GM13976 (cell line): Measurements from ENCODE around the gene SLC1A2.

Source experiments
- DNase-seq: peaks from one replicate; pipeline ENCODE4 v3.0.0; 2012; ENCODE audit warnings: low spot score
- CTCF ChIP-seq: IDR thresholded peaks from 2 replicates; pipeline ENCODE4 v1.5.1; 2012; ENCODE audit warnings: borderline replicate concordance, mild to moderate bottlenecking; ENCODE audit not compliant: insufficient read depth; ENCODE audit errors: extremely low read depth, missing control alignments, control extremely low read depth
- in situ Hi-C: fragments of 300-500 bp; cut with MboI; formaldehyde crosslinking; loops from one replicate; pipeline ENCODE4 v1.12.0; 2022; ENCODE audit warnings: low sequenced_read_pairs, mixed read lengths, inconsistent platforms; ENCODE audit not compliant: unreplicated experiment

Gene SLC1A2

GRCh38 chr11:35318977-35319925, 100.1 kb downstream of the SLC1A2 start:
- in situ Hi-C loops = no loop called here
- DNase-seq = no peak
- TF ChIP-seq CTCF = no peak

DNA sequence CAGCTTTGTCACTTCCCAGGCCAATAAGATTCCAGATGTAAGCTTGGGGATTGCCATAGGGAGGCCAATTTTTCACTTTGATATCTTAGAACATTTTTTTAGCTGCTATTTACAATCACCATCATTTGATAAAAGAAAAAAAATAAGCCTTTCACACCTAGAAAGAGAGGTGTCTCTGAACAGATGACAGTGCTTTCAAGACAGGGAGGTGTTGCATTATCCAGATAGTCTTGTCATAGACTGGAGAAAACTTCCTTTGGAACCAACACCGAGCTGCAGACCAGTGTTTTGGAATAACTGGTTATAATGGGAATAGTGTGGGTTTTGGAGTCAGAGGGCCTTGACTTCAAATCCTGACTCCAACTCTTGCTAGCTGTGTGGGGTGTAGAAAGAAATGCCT, 101.0 kb downstream of the SLC1A2 start:
- no peak for DNase-seq
- TF ChIP-seq CTCF = no peak
- in situ Hi-C loops = no loop called here

- TF ChIP-seq CTCF = no peak
- DNase-seq = no peak
- in situ Hi-C loops = no loop called here
Measured at GRCh38 chr11:35317253-35317652, 102.1 kb downstream of the SLC1A2 start.

GRCh38 chr11:35316161-35316560, 103.2 kb downstream of the SLC1A2 start:
- no peak for DNase-seq
- in situ Hi-C loops = no loop called here
- no peak for TF ChIP-seq CTCF

- TF ChIP-seq CTCF = no peak
- in situ Hi-C loops = no loop called here
Measured at GRCh38 chr11:35313760-35314153, 105.6 kb downstream of the SLC1A2 start.

GRCh38 chr11:35313066-35313759, 106.1 kb downstream of the SLC1A2 start:
- no peak for TF ChIP-seq CTCF
- DNase-seq = peak; percentile 74
- in situ Hi-C loops = no loop called here

More at GRCh38 chr11:35313760-35314153, 105.6 kb downstream of the SLC1A2 start:
- DNase-seq = no peak
